ENCODE data around the gene DEFB121.

GRCh38 chr20:31449511-31450414 is 43.7 kb upstream of the DEFB121 start:
- no peak for TF ChIP-seq EZH2phosphoT487 (IDR thresholded peaks at IDR 0.05; ENCODE audit: low read depth)
- TF ChIP-seq CTCF (IDR thresholded peaks at IDR 0.05; ENCODE audit: low read depth, low read length): no peak
